ENCODE results near the gene RAB38.

Gene RAB38

DNA sequence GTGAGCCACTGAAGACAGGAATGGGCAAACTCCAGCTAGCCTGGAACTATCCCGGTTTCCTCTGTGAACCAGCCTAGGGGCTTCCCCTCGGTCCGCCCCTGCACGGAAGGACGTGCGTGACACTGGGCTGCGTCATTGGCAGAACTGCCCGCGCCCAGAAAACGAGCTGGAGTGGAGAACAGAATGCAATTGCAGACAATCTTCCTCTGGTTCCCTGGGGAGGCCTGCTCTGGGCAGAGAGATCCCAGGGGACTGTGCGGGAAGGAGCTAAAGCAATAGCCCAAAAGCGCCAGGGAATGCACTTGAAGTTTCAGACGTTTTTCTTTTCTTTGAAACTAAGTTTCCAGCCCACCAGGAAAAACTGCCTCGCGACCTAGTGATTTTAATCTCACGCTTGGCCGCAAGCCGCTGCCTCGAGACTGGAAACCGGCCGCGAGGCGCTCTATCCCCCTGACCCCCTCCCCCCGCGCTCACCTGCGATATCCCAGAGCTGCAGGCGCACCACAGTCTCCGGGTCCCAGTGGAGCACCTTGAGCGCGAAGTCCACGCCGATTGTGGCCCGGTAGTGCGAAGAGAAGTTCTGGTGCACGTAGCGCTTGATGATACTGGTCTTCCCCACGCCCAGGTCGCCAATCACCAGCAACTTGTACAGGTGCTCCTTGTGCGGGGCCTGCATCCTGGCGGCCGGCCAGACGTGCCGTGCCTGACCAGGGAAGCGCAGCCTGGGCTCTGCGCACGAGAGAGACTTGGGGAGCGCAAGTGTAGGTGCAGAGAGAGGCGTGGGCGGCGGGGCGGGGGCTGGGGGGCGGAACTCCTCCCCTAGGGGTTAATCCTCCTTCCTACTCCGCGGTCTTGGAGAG, at the start of gene RAB38:
TSS of gene RAB38 (minus strand) at position 735 of the 860 bp plus-strand sequence. CDS start at position 676, 59 bp downstream.
- peak; percentile 15 for DNase-seq

DNA sequence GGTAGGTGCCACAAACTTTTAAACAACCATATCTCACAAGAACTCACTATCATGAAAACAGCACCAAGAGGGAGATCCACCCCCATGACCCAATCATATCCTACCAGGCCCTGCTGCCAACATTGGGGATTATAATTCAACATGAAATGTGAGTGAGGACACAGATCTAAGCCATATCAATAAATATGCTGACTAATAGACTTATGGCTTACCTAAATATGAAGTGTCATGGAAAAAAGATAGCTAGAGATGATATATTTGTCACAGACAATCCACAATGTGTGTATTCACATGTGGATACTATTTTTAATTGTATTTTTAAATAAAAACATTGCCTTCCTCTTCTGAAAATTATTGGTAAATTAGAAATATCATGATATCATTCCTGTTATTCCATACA, 38.2 kb upstream of the RAB38 start:
- DNase-seq, result no peak

DNA sequence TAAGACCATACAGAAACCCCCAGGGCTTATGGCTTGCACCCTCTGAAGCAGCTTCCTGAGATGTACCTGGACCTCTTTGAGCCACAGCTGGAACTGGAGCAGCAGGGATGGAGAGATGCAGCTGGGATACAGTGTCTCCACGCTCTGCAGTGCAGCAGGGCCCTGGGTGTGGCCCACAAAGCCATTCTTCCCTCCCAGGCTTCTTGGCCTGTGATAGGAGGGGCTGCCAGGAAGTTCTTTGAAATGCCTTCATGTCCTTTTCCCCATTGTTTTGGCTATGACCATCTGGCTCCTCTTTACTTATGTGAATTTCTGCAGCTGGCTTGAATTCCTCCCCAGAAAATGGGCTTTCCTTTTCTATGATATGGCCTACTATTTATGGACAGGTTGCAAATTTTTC, 37.1 kb upstream of the RAB38 start:
- DNase-seq, result no peak

DNA sequence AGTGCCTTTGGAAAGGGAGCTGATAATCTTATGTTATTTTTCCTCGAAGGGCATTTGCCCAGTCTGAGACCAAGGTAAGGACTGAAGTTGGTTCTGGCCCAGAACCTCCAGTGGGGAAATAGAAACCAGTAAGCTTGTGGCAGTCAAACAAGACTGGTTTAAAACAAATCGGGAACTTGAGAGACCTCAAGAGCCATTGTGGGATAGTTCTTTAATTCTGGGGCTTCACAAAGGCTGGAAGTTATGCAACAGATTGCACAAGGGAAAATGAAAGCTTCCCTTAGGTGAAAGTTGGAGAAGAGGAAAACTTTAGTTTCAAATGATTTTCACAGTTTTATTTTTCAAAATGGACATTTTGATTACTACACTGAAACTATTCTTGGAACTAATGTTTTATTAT, 33.5 kb upstream of the RAB38 start:
- DNase-seq, result no peak

DNA sequence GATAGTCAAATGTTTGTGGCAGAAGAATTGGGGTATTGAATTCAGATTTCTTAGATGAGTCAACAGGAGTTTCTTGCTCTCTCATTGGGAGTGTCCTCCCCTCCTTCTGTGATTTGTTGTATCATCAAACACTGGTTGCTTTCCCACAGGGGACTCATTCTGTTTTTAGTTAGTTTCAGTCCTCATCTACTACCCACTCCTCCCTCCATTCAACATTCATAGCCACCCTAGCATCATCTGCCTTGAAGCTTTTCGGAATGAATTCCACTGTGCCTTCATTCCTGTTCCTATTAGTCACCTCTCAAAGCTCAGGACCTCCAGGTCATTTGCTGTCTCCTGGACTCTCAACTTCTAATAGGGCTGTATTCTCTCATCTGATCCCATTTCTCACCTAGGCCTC, 31.5 kb upstream of the RAB38 start:
- no peak for DNase-seq

DNA sequence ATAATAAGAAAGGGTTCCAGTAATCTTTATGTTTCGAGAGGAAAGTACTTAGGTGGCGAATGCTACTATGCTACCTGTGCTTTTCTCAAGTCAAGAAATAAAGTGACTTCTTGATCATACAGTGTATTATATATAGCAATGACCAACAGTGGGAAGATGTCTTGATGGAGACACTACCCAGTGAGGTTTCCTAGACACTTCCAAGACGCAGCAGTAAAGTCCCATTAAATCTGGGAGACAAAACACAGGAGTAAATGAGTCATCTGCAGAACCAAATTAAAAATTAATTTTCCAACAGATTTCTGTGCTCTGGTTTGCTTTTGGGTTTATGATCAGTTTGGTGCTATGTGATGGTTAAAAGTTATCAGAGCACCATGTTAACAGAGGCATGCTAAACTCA, 29.1 kb upstream of the RAB38 start:
- no peak for DNase-seq

DNA sequence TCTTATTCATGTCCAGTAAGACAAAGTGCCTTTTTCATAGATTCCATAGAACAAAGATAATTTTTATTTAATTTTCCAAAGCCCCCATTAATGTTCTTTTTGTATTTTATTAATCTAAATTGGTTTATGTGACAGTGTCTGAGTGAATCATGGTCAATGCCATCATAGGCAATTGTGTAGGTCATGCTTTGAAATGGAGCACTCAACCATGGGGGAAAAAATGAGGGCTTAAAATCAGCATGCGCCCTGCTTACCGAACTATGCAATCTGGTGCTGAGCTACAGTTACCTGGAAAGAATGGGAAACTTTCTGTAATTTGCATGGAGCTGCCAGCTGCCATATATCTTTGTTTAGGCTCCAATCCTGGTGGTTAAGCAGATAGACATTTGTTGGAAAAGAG, 28.4 kb upstream of the RAB38 start:
- no peak for DNase-seq

DNA sequence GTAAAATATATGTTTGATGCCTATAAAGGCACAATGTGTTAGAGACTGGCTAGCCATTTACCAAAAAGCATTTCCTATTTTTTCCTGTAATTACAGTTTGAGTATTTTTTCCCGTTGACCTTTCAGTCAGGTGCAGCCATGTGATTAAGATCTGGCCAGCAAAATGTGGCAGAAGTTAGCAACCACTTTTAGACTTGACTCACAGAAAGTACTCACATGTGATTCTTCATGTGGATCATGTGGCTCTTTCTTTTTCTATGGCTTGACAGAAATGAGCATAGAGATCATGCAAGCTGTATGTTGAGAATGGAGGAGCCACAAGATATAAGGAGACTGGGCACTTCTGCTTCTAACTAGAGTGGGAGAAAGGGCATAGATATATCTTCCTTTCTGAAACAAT, 27.3 kb upstream of the RAB38 start:
- DNase-seq, result no peak

DNA sequence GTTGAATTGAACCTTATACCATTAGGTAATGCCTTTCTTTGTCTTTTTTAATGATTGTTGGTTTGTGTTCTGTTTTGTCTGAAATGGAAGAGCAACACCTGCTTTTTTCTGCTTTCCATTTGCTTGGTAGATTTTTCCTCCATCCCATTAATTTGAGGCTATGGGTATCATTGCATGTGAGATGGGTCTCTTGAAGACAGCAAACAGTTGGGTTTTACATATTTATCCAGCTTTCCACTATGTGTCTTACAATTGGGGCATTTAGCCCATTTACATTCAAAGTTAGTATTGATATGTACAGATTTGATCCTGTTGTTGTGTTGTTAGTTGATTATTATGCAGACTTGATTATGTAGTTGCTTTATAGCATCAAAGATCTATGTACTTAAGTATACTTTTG, 21.1 kb upstream of the RAB38 start:
- no peak for DNase-seq

DNA sequence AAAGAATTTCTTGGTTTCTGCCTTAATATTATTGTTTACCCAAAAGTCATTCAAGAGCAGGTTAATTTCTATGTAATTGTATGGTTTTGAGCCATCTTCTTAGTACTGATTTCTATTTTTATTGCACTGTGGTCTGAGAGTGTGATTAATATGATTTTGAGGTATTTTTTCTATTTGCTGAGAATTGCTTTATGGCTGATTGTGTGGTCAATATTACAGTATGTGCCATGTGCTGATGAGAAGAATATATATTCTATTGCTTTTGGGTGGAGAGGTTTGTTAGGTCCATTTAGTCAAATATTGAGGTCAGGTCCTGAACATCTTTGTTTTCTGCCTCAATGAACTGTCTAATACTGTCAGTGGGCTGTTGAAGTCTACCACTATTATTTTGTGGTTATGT, 20.7 kb upstream of the RAB38 start:
- DNase-seq, result no peak

DNA sequence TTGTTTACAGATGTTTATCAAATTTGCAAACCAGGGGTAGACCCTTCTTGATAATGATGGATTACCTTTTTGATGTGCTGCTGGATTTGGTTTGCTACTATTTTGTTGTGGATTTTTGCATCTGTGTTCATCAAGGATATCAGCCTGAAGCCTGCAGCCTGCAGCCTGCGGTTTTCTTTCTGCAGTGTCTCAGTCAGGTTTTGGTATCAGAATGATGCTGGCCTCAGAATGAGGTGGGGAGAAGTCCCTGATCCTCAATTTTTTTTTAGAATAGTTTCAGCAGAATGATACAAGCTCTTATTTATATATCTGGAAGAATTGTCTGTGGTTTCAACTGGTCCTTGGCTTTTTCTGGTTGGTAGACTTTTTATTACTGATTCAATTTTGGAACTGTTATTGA, 19.7 kb upstream of the RAB38 start:
- no peak for DNase-seq

DNA sequence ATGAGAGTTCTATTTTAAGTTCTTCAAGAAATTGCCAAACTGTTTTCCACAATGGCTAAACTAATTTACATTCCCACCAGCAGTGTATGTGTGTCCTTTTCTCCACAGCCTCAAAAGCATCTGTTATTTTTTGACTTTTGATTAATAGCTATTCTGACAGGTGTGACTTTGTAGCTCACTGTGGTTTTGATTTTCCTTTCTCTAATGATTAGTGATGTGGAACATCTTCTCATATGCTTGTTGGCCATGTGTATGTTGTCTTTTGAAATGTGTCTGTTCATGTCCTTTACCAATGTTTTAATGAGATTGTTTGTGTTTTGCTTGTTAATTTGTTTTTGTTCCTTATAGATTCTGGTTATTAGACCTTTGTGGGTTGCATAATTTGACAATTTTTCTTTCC, 18.0 kb upstream of the RAB38 start:
- DNase-seq, result peak; percentile 38

DNA sequence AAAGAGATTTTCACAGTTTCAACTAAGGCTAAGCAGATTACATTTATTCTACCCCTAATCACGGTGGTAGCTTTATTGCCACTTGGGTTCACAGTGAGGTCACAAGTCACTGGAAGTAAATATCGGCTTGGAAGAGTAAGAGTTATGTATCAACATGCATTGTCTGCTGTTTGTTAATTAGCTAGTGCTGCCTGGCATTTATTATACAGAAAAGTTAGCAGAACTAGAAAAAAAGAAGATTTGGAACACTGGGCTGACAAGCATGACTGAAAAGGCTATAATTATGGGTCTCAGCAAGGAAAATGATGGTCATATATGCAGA, 13.7 kb upstream of the RAB38 start:
- no peak for DNase-seq

DNA sequence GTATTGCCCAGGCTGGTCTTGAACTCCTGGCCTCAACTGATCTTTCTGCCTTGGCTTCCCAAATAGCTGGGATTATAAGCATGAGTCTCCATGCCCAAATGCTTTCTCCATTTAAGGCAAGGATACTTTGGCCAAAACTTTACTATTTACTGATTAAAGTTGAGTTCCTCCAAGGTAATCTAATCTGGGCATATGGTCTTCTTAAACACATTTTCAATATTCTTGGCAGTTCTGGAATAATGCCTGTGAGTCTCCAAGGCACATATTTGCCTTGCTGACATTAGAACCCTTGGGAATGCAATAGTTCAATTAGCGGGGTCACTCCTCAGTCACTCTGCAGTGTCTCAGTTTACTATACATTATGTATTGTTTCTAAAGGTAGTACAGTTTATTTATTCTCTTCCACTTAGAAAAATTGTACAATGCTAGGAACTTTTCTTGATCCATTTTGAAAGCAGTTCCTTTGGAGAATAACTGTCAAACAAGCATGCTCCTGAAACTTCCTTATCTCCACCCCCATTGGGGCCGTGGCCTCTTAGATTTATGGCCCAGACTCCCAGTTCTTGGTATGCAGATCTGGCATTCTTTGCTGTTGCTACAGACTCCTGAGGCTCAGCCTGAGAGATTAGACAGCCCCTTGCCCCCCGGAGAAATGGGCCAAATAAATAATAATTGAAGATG, 13.1 kb upstream of the RAB38 start:
- no peak for DNase-seq

DNA sequence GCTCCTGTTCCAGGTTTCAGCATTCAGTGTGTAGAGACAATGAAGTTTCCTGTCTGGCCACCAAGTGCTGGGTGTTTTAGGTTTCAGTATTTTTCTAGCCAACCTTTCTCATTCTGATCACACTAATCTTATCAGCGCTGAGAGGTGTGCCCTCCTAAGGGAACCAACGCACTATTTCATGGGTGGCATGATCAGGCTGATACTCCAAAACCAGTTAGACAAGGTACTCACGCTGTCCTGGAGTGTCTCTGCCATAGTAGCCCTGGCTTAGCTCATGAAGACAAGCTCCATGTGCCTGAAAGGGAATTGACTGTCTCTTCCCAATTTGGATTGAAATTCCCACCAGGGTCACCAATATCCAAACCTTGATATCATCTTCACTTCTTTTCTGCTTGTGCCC, 8.0 kb upstream of the RAB38 start:
- DNase-seq, result no peak

DNA sequence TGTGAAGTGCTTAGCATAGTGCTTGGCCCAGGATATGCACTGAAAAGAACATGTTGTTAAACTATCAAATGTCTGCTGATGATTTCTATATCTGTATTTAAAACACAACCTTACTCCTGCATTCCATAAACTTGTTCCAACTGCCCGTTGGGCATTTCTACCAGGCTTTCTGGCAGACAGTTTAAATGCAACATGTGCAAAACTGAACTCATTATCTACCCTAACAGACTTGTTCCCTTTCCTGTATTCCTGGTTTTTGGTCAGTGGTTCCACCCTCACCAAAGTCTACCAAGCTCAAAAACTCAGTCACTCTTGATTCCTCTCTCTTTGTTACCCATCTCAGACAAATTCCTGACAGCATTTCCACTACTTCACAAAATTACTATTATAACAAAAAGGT, 6.5 kb upstream of the RAB38 start:
- no peak for DNase-seq

DNA sequence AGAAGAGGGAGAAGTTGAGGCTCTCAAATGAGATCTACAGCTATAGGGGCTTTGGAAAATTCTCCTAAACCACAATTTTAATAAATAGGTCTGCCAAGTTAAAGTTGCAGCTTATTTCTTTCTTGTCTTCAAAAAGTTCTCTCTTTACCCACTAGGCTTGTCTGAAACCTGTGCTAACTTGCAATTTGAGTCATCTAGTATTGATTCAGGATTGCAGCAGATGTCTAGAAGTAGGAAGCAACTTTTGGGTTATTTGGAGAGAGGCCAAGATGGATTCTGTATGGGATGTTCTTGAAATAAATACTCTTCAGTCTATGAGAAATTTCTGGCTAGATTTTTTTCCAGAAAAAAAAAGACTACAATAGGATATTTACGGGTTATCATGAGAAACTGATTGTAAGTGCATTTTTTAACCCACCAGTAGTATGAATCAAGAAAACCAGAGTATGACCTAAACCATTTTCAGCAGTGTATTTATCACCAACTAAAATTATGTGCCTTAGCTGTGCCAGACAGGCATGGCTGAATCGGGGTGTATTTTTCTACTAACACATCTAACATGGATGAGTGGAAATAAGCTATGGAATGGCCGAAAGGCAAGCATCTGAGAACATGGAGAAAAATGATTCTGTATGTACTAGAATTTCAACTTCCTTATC, 4.9 kb upstream of the RAB38 start:
- peak; percentile 56 for DNase-seq

DNA sequence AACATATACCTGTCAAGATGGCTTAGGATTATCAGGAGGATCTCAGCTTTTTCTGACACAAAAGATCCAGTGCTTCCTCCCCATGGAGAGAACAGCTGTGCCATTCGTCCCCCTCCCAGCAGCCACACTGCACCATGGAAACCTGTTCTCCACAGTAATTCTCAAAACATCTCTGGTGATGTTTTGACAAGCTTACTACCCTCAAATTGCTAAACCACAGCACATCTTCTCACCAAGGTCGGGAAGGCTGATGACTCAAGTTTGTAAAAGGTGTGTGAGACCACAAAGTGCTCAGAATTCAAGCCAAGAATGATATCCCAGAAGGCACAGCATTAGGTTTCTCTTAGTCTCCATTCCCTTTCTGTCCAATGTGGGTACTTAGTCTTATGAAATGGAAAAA, 3.9 kb upstream of the RAB38 start:
- no peak for DNase-seq

DNA sequence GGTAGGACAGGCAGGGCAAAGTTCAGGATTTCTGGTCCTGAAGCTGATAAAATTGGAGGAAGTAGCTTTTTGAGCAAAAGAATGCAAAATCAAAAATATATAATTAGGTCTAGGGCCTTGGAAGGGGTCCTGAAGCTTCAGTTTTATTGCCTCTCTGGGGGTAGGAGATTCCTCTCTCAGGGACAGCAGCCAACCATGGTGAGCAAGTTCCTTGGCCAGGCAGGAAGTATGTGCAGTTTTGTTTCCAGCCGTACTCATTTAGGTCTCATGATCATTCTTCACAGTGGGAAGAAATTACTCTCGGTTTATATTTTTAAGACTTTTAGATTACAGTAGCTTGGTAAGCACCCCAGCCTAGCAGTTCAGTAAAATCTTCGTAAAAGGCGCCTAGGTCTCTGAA, 2.9 kb upstream of the RAB38 start:
- no peak for DNase-seq

DNA sequence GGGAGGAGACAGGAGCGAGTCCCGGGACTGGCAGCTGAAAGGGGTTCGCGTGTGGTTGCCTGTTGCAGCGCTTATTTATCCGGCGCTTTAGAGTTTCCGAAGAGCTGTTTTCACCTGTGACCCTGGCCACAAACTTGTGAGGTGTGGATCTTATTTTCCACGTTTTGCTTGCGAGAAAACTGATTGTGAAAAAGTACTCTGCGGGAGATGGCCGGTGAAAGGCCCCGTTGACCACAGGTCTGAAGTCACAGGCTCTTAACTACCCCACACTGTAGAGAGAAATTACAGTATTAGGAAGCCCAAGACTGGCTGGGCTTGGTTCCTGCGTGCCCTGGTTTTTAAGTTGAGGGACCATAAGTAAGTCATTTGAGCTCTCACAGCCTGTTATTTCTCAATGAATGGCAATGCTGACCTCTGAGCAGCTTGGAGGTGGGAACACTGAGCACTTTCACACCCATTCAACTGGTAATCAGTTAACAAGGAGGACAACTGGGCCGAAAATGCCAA, 379 bp upstream of the RAB38 start:
- no peak for DNase-seq

DNA sequence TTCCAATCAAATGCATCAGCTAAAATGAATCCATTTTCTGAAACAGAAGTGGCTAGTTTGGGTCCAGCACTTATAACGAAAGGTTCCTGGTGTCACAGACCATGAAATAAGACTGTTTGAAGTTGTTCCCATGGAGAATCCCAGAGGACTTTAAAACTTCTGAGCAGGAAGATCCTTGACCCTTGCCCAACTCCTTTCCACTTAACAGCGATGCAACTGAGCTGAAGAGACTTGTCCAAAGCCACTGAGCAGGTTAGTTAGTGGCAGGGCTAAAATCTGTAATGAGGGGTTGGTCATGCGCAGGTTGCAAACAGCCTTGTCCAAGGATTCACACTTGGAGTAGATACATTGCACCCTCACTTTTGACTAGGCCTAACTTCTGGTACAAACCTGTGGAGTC, 1.3 kb downstream of the RAB38 start:
- DNase-seq, result no peak

DNA sequence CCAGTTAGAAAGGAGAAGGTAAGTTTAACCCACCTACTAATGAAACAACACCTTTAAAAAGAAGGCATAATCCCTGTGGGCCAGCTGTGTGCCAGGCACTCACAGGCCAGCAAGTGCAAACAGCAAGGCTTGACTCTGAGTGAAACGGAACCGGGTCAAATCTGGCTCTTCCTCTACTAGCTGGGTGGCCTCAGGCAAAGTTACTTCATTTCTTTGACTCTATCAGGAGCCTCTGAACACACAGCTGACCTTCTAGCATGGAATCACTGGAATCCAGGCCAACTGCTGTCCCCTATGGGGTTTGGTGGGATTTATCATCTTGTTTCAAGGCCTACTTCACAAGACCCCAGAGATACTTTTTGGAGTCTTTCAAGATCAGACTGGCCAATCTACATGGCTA, 3.3 kb downstream of the RAB38 start:
- no peak for DNase-seq

DNA sequence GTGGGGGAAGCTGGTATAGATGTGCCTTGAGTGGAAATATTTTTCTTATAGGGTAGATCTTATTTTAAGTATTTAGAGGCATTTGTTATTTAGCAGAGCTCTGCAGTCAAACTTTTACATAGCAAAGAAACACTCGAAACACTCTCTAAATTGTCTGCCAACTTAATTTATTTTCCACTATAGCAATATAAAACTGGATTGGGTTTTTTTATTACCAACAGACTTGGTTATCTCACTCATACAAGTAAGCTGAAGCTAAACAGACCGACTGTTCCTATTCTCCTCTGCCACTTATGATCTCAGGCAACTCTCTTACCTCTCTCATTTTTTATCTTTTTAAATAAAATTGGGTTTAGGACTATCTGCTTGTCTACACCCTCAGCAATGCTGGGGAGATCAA, 4.6 kb downstream of the RAB38 start:
- DNase-seq, result no peak

DNA sequence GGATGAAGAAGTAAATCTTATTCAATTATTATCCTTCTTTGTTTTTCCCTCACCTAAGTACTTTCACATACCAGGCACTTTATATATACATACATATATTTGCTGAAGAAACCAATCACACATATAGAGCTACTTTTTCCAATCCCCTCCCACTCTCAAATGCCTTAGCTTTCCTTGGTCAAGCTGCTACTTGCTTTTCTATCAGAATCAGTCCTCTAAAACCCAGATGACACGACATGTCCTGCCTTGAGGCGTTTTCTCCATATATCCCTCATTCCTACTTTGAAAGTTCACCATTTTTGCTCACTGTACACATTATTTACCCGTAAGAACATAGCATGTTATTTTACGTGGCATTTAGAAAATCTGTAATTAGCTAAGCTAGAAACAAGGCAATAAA, 5.4 kb downstream of the RAB38 start:
- DNase-seq, result no peak
